Measurements from ENCODE around the gene SLC5A4.
A peak's percentile ranks its signal among the peaks of the same experiment; 100 is the strongest.

Gene SLC5A4

GRCh38 chr22:32237906-32238305, 17.2 kb downstream of the SLC5A4 start:
- DNase-seq, result no peak
- intact Hi-C loops (cut with DNase I), result no loop called here

GRCh38 chr22:32236970-32237369, 18.2 kb downstream of the SLC5A4 start:
- intact Hi-C loops (cut with DNase I), result no loop called here
- DNase-seq, result no peak

GRCh38 chr22:32233091-32233490, 22.1 kb downstream of the SLC5A4 start:
- intact Hi-C loops (cut with DNase I), result no loop called here
- peak in 1 of 42 donors; percentile 2 for DNase-seq

- no peak for DNase-seq
Measured at GRCh38 chr22:32232191-32232830, 22.8 kb downstream of the SLC5A4 start.

GRCh38 chr22:32226326-32227104, 28.6 kb downstream of the SLC5A4 start:
- no peak for DNase-seq
- intact Hi-C loops (cut with DNase I), result no loop called here

More at GRCh38 chr22:32232191-32232830, 22.8 kb downstream of the SLC5A4 start:
- intact Hi-C loops (cut with DNase I), result no loop called here

GRCh38 chr22:32222991-32223390, 32.2 kb downstream of the SLC5A4 start:
- DNase-seq, result no peak
- intact Hi-C loops (cut with DNase I), result no loop called here

- no peak for DNase-seq
- intact Hi-C loops (cut with DNase I), result no loop called here
Measured at GRCh38 chr22:32219026-32219425, 36.1 kb downstream of the SLC5A4 start.

- DNase-seq, result no peak
- intact Hi-C loops (cut with DNase I), result no loop called here
Measured at GRCh38 chr22:32218470-32218869, 36.7 kb downstream of the SLC5A4 start.

- DNase-seq, result no peak
- intact Hi-C loops (cut with DNase I), result no loop called here
Measured at GRCh38 chr22:32217465-32217864, 37.7 kb downstream of the SLC5A4 start.

- no peak for DNase-seq
- intact Hi-C loops (cut with DNase I), result no loop called here
Measured at GRCh38 chr22:32216911-32217310, 38.2 kb downstream of the SLC5A4 start.

GRCh38 chr22:32211011-32211410, 44.1 kb downstream of the SLC5A4 start:
- no peak for DNase-seq
- intact Hi-C loops (cut with DNase I), result no loop called here

GRCh38 chr22:32208681-32209080, 46.5 kb downstream of the SLC5A4 start:
- DNase-seq, result no peak
- intact Hi-C loops (cut with DNase I), result no loop called here

- intact Hi-C loops (cut with DNase I), result no loop called here
Measured at GRCh38 chr22:32207971-32208480, 47.1 kb downstream of the SLC5A4 start.

GRCh38 chr22:32206774-32207758, 48.1 kb downstream of the SLC5A4 start:
- peak in 8 of 42 donors; percentile 8 to 43 (median 31) for DNase-seq
- intact Hi-C loops (cut with DNase I), result no loop called here

More at GRCh38 chr22:32207971-32208480, 47.1 kb downstream of the SLC5A4 start:
- DNase-seq, result no peak

- no peak for DNase-seq
Measured at GRCh38 chr22:32205974-32206773, 49.0 kb downstream of the SLC5A4 start.

GRCh38 chr22:32204856-32205722, 50.1 kb downstream of the SLC5A4 start, which contains the start of gene RFPL2:
TSS of gene RFPL2 (minus strand) at chr22:32205073. CDS start at chr22:32202451, 2,622 bp downstream.
- intact Hi-C loops (cut with DNase I), result no loop called here
- DNase-seq, result peak in 38 of 42 donors; percentile 13 to 88 (median 59)

More at GRCh38 chr22:32205974-32206773, 49.0 kb downstream of the SLC5A4 start:
- intact Hi-C loops (cut with DNase I), result no loop called here
